HG03280 (cell line): ENCODE data around the gene DDX42.
"Not testable (repeated sequence)": the region's sequence is repeated elsewhere in the genome, so short reads cannot be mapped to it uniquely, and the experiment has no call there.

ENCODE experiments used
- ATAC-seq: cut with Tn5 transposase; IDR thresholded peaks from one replicate; pipeline ENCODE4 v1.9.1; 2021; ENCODE audit warnings: mild to moderate bottlenecking, moderate library complexity; ENCODE audit not compliant: unreplicated experiment

The DDX42 gene

GRCh38 chr17:63866625-63867024, 92.7 kb downstream of the DDX42 start:
- not testable (repeated sequence) for ATAC-seq
